Activated naive CD4-positive, alpha-beta T cell treated with anti-CD3 and anti-CD28 coated beads, Interleukin-2, amount 50 U/mL, for 72 hours (primary cell): Measurements from ENCODE around the gene ROBO2. TPM values are rescaled to one million over a fixed set of nuclear protein-coding genes. Genes with fewer than 3 reads are reported as not detected.

ENCODE experiments used
- ATAC-seq, 2 donors: fragments of 150-1000 bp; cut with Tn5 transposase; 2 replicates each; pipeline ENCODE4 v1.10.0; 2021; ENCODE audit warnings: mild to moderate bottlenecking in 2 of 2, moderate library complexity in 2 of 2
- DNase-seq, 2 donors: peaks; one replicate each; pipeline ENCODE4 v3.0.0; 2021 to 2022; ENCODE audit warnings: low spot score in 2 of 2
- H3K27ac Mint-ChIP-seq, 2 donors: one replicate each; pipeline ENCODE4 v1.8.0; 2022; ENCODE audit warnings: mild to moderate bottlenecking in 2 of 2, mixed read lengths in 2 of 2
- H3K36me3 Mint-ChIP-seq, 2 donors: one replicate each; pipeline ENCODE4 v1.8.0; 2022; ENCODE audit warnings: mixed read lengths in 2 of 2
- H3K9me3 Mint-ChIP-seq, 2 donors: one replicate each; pipeline ENCODE4 v1.8.0; 2022; ENCODE audit warnings: mixed read lengths in 2 of 2
- total RNA-seq, 2 donors: library from RNA; stranded (reverse); gene quantifications; one replicate each; pipeline ENCODE4 v1.2.3, GENCODE V29; 2022

The ROBO2 gene
- total RNA-seq, 2 donors from 2014 or later, result not detected

DNA sequence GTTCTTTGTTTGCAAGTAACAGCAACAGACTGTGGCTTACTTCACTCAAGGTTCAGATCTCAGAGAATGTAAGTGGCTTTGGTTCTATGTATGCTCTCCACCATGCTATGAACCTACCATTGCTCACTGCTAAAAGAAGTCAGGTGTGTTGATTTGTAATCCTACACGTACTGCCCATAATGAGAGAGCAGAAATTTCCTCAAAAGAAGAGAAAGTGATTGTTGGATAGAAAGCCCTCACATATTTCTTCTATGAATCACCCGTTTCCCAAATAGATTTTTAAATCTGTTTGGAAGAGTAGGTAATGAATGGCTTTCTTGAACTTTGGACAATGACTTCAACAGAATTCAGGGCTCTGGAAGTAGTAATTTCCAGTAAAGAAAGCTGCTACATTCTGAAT, 565.4 kb downstream of the ROBO2 start:
- peaks cover 9 to 16% of the 10 kb centered on the region in 2 donors for H3K9me3 Mint-ChIP-seq
- H3K27ac Mint-ChIP-seq, result no peak overlapping the region
- peaks cover 0 to 4% of the 10 kb centered on the region in 2 donors for H3K36me3 Mint-ChIP-seq
- ATAC-seq (no peak), DNase-seq (no peak)

DNA sequence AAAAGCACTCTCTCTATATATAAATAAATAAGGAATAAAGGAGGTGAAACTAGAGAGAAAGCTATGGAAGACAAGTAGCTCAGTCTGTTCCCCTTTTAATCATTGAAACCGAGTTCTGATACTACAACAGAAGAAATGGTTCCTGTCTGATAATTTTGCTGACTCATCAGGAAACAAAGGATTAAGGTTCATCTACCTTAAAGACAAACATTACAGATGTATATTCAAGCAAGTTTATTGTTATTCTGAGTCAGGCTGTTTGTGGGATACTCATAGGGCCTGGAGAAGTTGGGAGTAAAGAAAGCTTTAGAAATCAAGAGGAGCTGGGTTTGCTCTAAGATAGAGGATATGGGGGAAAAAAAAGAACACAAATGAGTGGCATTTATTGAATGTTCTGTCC, 566.0 kb downstream of the ROBO2 start:
- Mint-ChIP-seq H3K36me3 (peaks cover 0 to 4% of the 10 kb centered on the region in 2 donors), H3K27ac (no peak overlapping the region), H3K9me3 (peaks cover 9 to 16% of the 10 kb centered on the region in 2 donors)
- ATAC-seq, result no peak
- DNase-seq, result no peak

DNA sequence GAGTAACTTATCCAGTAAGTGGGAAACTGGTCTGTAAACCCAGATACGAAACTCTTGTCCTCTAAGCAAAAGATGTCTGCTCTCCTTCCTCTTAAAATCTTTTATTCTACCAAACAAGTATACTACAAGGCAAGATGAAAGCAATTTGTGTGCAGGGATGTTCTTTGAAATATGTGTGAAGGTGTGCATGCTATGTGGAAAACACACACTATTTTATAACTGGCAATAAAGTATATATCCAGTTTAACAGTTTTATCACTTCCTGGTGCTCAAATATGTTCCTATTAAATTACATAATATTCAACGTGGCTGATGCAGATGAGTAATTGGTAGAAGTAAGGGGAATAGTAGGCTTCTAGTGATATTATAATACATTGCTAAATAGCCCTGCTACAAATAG, 566.5 kb downstream of the ROBO2 start:
- no peak overlapping the region for H3K27ac Mint-ChIP-seq
- ATAC-seq (no peak), DNase-seq (no peak)
- H3K36me3 Mint-ChIP-seq, result peaks cover 0 to 4% of the 10 kb centered on the region in 2 donors
- H3K9me3 Mint-ChIP-seq, result peaks cover 9 to 16% of the 10 kb centered on the region in 2 donors

DNA sequence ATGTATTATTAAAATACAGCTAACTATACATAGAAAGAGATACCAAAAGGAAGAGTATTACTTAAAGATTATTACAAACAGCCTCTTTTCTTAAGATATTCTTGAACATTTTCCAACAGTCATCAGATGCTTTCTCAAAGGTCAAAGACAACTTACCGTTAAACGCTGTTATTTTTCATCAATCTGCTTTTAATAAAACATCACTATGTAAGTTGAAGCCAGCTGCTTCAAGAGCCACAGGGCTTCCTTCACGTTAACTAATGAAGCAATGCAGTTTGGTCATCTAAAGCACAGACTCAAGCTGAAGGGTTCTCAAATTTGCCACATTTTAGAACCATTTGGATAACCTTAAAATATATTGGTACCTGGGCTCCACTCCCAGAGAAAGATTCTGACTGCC, 578.8 kb downstream of the ROBO2 start:
- Mint-ChIP-seq H3K9me3 (peaks cover 6 to 23% of the 10 kb centered on the region in 2 donors), H3K27ac (no peak overlapping the region), H3K36me3 (no peaks in the 10 kb centered on the region)
- DNase-seq, result no peak
- ATAC-seq, result no peak

DNA sequence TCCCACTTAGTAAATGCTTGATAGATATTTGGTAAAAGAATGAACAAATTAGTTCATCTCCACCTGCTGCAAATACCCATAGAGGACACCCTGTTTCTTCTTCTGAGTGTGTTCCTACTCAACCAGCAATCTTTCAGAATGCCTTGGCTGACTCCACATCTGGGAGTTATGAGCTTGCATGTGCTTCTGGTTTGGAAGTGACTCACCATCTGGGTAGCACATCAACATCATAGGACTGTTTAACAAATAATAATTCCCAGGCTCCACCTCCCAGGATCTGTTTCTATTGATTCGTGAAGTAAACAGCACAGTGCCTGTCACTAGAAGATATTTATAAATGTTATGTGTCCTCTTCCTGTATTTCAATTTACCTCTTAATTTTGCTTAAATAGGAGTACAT, 580.1 kb downstream of the ROBO2 start:
- no peak for DNase-seq
- no peak for ATAC-seq
- Mint-ChIP-seq H3K36me3 (no peaks in the 10 kb centered on the region), H3K9me3 (peaks cover 6 to 24% of the 10 kb centered on the region in 2 donors), H3K27ac (no peak overlapping the region)

GRCh38 chr3:77623500-77623899, 583.6 kb downstream of the ROBO2 start:
- Mint-ChIP-seq H3K27ac (no peak overlapping the region), H3K36me3 (no peaks in the 10 kb centered on the region), H3K9me3 (peaks cover 3 to 8% of the 10 kb centered on the region in 2 donors)
- DNase-seq (no peak), ATAC-seq (no peak)

GRCh38 chr3:77626157-77626556, 586.3 kb downstream of the ROBO2 start:
- Mint-ChIP-seq H3K9me3 (peaks cover 13 to 22% of the 10 kb centered on the region in 2 donors), H3K27ac (no peak overlapping the region), H3K36me3 (no peaks in the 10 kb centered on the region)
- ATAC-seq (no peak), DNase-seq (no peak)

- no peak for DNase-seq
- no peak overlapping the region for H3K27ac Mint-ChIP-seq
- H3K36me3 Mint-ChIP-seq, result no peaks in the 10 kb centered on the region
- no peak for ATAC-seq
- H3K9me3 Mint-ChIP-seq, result peaks cover 0 to 8% of the 10 kb centered on the region in 2 donors
Measured at GRCh38 chr3:77648214-77648613, 608.3 kb downstream of the ROBO2 start.

GRCh38 chr3:77648664-77649063, 608.8 kb downstream of the ROBO2 start:
- peaks cover 0 to 8% of the 10 kb centered on the region in 2 donors for H3K9me3 Mint-ChIP-seq
- ATAC-seq (no peak), DNase-seq (no peak)
- H3K36me3 Mint-ChIP-seq, result no peaks in the 10 kb centered on the region
- H3K27ac Mint-ChIP-seq, result no peak overlapping the region

- H3K36me3 Mint-ChIP-seq, result no peaks in the 10 kb centered on the region
- no peak overlapping the region for H3K27ac Mint-ChIP-seq
- DNase-seq (no peak), ATAC-seq (no peak)
- peaks cover 7 to 17% of the 10 kb centered on the region in 2 donors for H3K9me3 Mint-ChIP-seq
Measured at GRCh38 chr3:77652624-77653023, 612.7 kb downstream of the ROBO2 start.

DNA sequence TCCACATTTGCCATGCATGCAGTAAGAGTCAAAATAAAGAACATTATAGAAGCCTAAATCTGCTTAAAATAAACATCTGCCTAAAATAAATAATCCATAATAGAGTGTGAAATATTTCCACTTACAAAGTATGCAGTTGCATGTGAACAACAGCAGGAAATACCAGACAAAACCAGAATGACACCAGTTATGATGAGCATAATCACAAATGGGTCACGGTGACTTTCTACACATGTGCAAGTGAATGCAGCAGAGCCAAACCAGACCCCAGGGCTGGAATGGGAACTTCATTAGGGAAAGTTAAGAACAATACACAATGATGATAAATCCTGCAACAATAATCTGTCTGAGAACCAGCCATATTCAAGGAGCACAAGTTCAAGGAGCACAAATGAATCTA, 615.5 kb downstream of the ROBO2 start:
- Mint-ChIP-seq H3K9me3 (peaks cover 21 to 22% of the 10 kb centered on the region in 2 donors), H3K27ac (no peak overlapping the region), H3K36me3 (peaks cover 0 to 2% of the 10 kb centered on the region in 2 donors)
- ATAC-seq (no peak), DNase-seq (no peak)

DNA sequence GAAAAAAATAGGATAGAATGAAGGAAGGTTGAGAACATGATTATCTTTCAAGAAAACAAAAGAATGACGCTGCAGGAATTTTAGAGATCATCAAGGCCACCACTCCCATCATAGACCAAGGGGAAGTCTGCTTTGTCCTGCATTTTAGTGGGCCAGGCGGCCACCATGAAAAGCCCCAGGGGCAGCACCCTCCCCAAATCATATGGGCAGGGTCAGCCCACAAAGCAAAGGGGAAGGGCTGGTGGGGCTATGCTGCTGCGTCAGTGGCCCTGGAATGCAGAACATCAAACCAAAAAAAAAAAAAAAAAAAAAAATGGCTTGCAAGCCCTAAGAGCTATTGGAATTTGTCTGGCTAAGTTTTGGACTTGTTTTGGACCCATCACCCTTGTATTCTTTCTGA, 620.8 kb downstream of the ROBO2 start:
- Mint-ChIP-seq H3K9me3 (peaks cover 21 to 22% of the 10 kb centered on the region in 2 donors), H3K27ac (no peak overlapping the region), H3K36me3 (peaks cover 0 to 4% of the 10 kb centered on the region in 2 donors)
- ATAC-seq (no peak), DNase-seq (no peak)

GRCh38 chr3:77667901-77668300, 628.0 kb downstream of the ROBO2 start:
- no peak for ATAC-seq
- H3K9me3 Mint-ChIP-seq, result peaks cover 19 to 23% of the 10 kb centered on the region in 2 donors

DNA sequence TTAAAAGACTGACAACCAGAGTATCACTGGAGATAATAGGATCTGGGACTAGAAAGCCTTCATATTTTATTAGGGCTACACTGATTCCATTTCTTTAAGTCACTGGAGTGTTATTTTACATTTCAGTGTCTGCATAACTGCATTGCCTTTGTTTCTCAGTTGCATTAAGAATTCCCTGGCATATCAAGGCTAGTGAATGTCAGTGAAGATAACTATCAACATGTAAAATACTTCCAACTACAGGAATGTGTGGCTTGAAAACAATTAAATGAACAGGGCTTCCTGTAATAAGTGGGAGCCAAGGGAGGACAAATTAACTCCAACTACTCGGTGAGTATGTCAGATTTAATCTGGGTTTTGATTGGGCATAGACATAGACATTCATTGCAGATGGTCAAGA, 628.5 kb downstream of the ROBO2 start:
- no peaks in the 10 kb centered on the region for H3K36me3 Mint-ChIP-seq
- H3K27ac Mint-ChIP-seq, result no peak overlapping the region
- DNase-seq, result no peak
- no peak for ATAC-seq
- H3K9me3 Mint-ChIP-seq, result peaks cover 15 to 18% of the 10 kb centered on the region in 2 donors

More at GRCh38 chr3:77667901-77668300, 628.0 kb downstream of the ROBO2 start:
- no peak overlapping the region for H3K27ac Mint-ChIP-seq
- DNase-seq, result no peak
- H3K36me3 Mint-ChIP-seq, result no peaks in the 10 kb centered on the region

GRCh38 chr3:77672016-77672415, 632.1 kb downstream of the ROBO2 start:
- DNase-seq (no peak), ATAC-seq (no peak)
- Mint-ChIP-seq H3K36me3 (no peaks in the 10 kb centered on the region), H3K27ac (no peak overlapping the region), H3K9me3 (peaks cover 15 to 18% of the 10 kb centered on the region in 2 donors)

GRCh38 chr3:77682162-77682561, 642.3 kb downstream of the ROBO2 start:
- no peak for ATAC-seq
- no peak for DNase-seq
- Mint-ChIP-seq H3K27ac (no peak overlapping the region), H3K36me3 (peaks cover 6 to 17% of the 10 kb centered on the region in 2 donors), H3K9me3 (peaks cover 20 to 24% of the 10 kb centered on the region in 2 donors)

DNA sequence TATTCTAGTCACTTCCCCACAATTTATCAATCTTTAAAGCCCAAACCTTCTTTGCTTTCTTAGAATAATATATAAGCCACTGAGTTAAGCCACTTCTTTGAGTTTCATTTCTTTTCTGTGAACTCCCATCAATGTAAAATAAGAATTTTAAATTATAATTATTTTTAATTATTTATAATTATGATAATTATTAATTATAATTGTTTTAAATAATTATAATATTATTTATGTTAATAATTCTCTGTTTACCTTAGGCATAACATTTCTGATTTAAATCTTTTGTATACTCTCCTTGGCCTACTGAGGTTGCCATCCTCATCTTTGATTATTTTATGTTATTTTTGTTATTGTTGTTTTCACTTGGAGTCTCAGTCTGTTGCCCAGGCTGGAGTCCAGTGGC, 644.2 kb downstream of the ROBO2 start:
- DNase-seq, result no peak
- Mint-ChIP-seq H3K36me3 (peaks cover 6 to 17% of the 10 kb centered on the region in 2 donors), H3K27ac (no peak overlapping the region), H3K9me3 (peaks cover 20 to 29% of the 10 kb centered on the region in 2 donors)
- no peak for ATAC-seq

- Mint-ChIP-seq H3K9me3 (peaks cover 20 to 24% of the 10 kb centered on the region in 2 donors), H3K36me3 (peaks cover 6 to 17% of the 10 kb centered on the region in 2 donors), H3K27ac (no peak overlapping the region)
- DNase-seq (no peak), ATAC-seq (no peak)
Measured at GRCh38 chr3:77685713-77686112, 645.8 kb downstream of the ROBO2 start.

- ATAC-seq, result no peak
- no peak for DNase-seq
- Mint-ChIP-seq H3K27ac (no peak overlapping the region), H3K36me3 (peaks cover 6 to 16% of the 10 kb centered on the region in 2 donors), H3K9me3 (peaks cover 20 to 25% of the 10 kb centered on the region in 2 donors)
Measured at GRCh38 chr3:77686560-77686959, 646.7 kb downstream of the ROBO2 start.
